Panc1 (cell line): ENCODE data around the gene STRAP. TPM values are rescaled to one million over a fixed set of nuclear protein-coding genes. Genes with fewer than 3 reads are reported as not detected.

Experiments
- ATAC-seq: fragments of 200-7000 bp; cut with Tn5 transposase; 2 replicates; pipeline ENCODE4 v1.9.1; 2020; ENCODE audit warnings: mild to moderate bottlenecking, moderate library complexity
- BruUV-seq: library from RNA; stranded (reverse); fragments of 400-500 nt; replicated peaks from 2 replicates; lab custom pipeline; 2021; lab: Mats Ljungman, UMichigan
- CTCF ChIA-PET: fragments of 300-600 bp; sonication (Branson Sonifier 250); formaldehyde crosslinking; loops from one replicate; lab custom pipeline; 2022; ENCODE audit warnings: antibody characterized with exemption; lab: Charles Lee
- POLR2A ChIA-PET: fragments of 300-600 bp; sonication (Branson Sonifier 250); formaldehyde crosslinking; loops from one replicate; lab custom pipeline; 2022; ENCODE audit warnings: antibody characterized with exemption; lab: Charles Lee
- DNase-seq: peaks from one replicate; pipeline ENCODE4 v3.0.0-alpha.2; 2010; ENCODE audit warnings: low read depth, low spot score
- H3K27ac ChIP-seq: 2 replicates; pipeline ENCODE4 v1.5.1; 2011; ENCODE audit warnings: mild to moderate bottlenecking, low read length, inconsistent platforms
- H3K27me3 ChIP-seq: fragments of 200-500 bp; sonication (Bioruptor generic); 2 replicates; pipeline ENCODE4 v1.6.0; 2014; ENCODE audit warnings: low read length, inconsistent platforms; ENCODE audit not compliant: control insufficient read depth, insufficient read depth
- H3K36me3 ChIP-seq: fragments of 200-500 bp; sonication (Bioruptor generic); 2 replicates; pipeline ENCODE4 v1.5.1; 2014; ENCODE audit warnings: inconsistent platforms, mild to moderate bottlenecking, low read length, moderate library complexity; ENCODE audit not compliant: control insufficient read depth, insufficient read depth
- H3K4me1 ChIP-seq: 2 replicates; pipeline ENCODE4 v1.5.1; 2011; ENCODE audit warnings: inconsistent platforms, mild to moderate bottlenecking, low read length, moderate library complexity; ENCODE audit not compliant: control insufficient read depth, insufficient read depth
- H3K4me3 ChIP-seq, 2 experiments: 2 replicates each; pipeline ENCODE4 v1.5.1; 2011 to 2012; ENCODE audit warnings: low read depth in 2 of 2, low read length in 2 of 2, mild to moderate bottlenecking in 2 of 2, inconsistent platforms in 1 of 2, moderate library complexity in 1 of 2
- H3K9me3 ChIP-seq: fragments of 200-500 bp; sonication (Bioruptor generic); 2 replicates; pipeline ENCODE4 v1.5.1; 2014; ENCODE audit warnings: low read depth, mild to moderate bottlenecking, inconsistent platforms, low read length, moderate library complexity; ENCODE audit not compliant: control insufficient read depth, insufficient read depth
- POLR2AphosphoS5 ChIP-seq: IDR thresholded peaks from 2 replicates; pipeline ENCODE4 v1.6.1; 2012; ENCODE audit warnings: mild to moderate bottlenecking, low read depth, low read length, moderate library complexity
- SIN3A ChIP-seq: IDR thresholded peaks from 2 replicates; pipeline ENCODE4 v1.6.1; 2012; ENCODE audit warnings: low read depth, mild to moderate bottlenecking, low read length, moderate library complexity, borderline replicate concordance; ENCODE audit not compliant: insufficient read depth
- TCF7L2 ChIP-seq: IDR thresholded peaks from 2 replicates; pipeline ENCODE4 v1.6.1; 2011; ENCODE audit warnings: mild to moderate bottlenecking, low read depth, low read length, inconsistent platforms
- in situ Hi-C: cut with HindIII; loops from 2 replicates; pipeline ENCODE4 v1.10.0; 2016; ENCODE audit warnings: low sequenced_read_pairs, low pct_unique_long_range_greater_than_20kb
- intact Hi-C: fragments of 100-400 bp; cut with micrococcal nuclease; formaldehyde crosslinking; loops from one replicate; pipeline ENCODE4 v1.10.0; 2022; ENCODE audit not compliant: unreplicated experiment
- total RNA-seq: library from RNA; stranded (reverse); gene quantifications from one replicate; pipeline ENCODE4 v1.2.1, GENCODE V29; 2021; ENCODE audit not compliant: unreplicated experiment
- TF ChIP-seq, protein P1 (sequence below): fragments of 450-650 bp; IDR thresholded peaks from 2 replicates; pipeline ENCODE4 v1.5.1; 2017; ENCODE audit warnings: mild to moderate bottlenecking
- TF ChIP-seq, protein P2 (sequence below), 2 experiments: IDR thresholded peaks; 2 replicates each; pipeline ENCODE4 v1.6.1; 2011 to 2012; ENCODE audit warnings: low read depth in 2 of 2, control low read depth in 1 of 2, low read length in 1 of 2, mild to moderate bottlenecking in 1 of 2, moderate library complexity in 1 of 2; ENCODE audit not compliant: insufficient read depth in 1 of 2

STRAP gene
- total RNA-seq, 1 experiment from 2014 or later, result 99.4 TPM

DNA sequence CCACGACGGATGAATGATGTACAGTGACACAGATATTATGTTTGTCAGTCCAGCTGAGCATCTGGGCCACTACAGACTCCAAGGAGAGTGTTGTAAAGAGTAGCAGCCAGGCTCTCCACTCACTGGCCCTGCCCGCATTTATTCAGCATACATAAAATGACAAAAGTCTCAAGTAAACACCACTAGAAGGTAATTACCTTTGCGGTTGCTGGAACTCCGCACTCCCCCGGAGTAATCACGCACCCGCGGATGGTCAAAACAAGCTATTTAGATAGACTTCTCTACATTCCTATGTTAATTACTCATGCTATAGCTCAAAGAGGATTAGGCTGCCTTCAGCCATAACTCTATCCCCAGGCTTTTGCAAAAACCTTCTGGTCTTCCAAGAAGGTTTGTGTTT, 18.8 kb upstream of the STRAP start:
- no peak for DNase-seq
- H3K27ac ChIP-seq, result no peak overlapping the region
- H3K4me1 ChIP-seq, result no peaks in the 10 kb centered on the region
- intact Hi-C loops, result no loop called here
- no peak overlapping the region for H3K4me3 ChIP-seq
- no peaks in the 10 kb centered on the region for H3K27me3 ChIP-seq
- TF ChIP-seq SIN3A (no peak), TCF7L2 (no peak), POLR2AphosphoS5 (no peak)
- TF ChIP-seq, protein P1, sequence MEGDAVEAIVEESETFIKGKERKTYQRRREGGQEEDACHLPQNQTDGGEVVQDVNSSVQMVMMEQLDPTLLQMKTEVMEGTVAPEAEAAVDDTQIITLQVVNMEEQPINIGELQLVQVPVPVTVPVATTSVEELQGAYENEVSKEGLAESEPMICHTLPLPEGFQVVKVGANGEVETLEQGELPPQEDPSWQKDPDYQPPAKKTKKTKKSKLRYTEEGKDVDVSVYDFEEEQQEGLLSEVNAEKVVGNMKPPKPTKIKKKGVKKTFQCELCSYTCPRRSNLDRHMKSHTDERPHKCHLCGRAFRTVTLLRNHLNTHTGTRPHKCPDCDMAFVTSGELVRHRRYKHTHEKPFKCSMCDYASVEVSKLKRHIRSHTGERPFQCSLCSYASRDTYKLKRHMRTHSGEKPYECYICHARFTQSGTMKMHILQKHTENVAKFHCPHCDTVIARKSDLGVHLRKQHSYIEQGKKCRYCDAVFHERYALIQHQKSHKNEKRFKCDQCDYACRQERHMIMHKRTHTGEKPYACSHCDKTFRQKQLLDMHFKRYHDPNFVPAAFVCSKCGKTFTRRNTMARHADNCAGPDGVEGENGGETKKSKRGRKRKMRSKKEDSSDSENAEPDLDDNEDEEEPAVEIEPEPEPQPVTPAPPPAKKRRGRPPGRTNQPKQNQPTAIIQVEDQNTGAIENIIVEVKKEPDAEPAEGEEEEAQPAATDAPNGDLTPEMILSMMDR, result no peak
- TF ChIP-seq, protein P2, sequence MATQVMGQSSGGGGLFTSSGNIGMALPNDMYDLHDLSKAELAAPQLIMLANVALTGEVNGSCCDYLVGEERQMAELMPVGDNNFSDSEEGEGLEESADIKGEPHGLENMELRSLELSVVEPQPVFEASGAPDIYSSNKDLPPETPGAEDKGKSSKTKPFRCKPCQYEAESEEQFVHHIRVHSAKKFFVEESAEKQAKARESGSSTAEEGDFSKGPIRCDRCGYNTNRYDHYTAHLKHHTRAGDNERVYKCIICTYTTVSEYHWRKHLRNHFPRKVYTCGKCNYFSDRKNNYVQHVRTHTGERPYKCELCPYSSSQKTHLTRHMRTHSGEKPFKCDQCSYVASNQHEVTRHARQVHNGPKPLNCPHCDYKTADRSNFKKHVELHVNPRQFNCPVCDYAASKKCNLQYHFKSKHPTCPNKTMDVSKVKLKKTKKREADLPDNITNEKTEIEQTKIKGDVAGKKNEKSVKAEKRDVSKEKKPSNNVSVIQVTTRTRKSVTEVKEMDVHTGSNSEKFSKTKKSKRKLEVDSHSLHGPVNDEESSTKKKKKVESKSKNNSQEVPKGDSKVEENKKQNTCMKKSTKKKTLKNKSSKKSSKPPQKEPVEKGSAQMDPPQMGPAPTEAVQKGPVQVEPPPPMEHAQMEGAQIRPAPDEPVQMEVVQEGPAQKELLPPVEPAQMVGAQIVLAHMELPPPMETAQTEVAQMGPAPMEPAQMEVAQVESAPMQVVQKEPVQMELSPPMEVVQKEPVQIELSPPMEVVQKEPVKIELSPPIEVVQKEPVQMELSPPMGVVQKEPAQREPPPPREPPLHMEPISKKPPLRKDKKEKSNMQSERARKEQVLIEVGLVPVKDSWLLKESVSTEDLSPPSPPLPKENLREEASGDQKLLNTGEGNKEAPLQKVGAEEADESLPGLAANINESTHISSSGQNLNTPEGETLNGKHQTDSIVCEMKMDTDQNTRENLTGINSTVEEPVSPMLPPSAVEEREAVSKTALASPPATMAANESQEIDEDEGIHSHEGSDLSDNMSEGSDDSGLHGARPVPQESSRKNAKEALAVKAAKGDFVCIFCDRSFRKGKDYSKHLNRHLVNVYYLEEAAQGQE (IDR thresholded peaks at IDR 0.05; ENCODE audit: insufficient read depth in 1 of 2, low read depth in 2 of 2, low read length in 1 of 2), result no peak
- H3K9me3 ChIP-seq, result no peaks in the 10 kb centered on the region
- CTCF ChIA-PET, result no interaction called here
- POLR2A ChIA-PET, result no interaction called here
- BruUV-seq, result no TSS peak
- H3K36me3 ChIP-seq, result no peaks in the 10 kb centered on the region
- in situ Hi-C loops, result no loop called here
- ATAC-seq, result no peak

DNA sequence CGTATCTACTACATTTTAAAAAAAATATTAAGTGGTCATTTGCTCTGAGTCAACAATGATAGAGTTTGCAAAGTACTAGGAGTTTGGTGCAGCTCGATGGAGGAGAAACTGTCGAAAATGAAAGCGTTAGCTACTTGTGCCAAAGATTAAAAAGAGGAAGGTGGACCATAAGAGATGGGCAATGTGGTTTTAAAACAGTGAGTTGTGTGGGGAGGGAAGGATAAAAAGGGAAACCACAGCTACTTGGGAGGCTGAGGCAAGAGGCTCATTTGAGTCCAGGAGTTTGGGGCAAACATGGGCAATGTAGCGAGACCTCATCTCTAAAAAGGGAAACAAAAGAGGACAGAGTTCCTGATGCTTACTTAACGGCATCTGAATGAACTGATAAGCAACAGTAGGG, 18.2 kb upstream of the STRAP start:
- TF ChIP-seq POLR2AphosphoS5 (no peak), TCF7L2 (no peak), SIN3A (no peak)
- TF ChIP-seq, protein P2 (IDR thresholded peaks at IDR 0.05; ENCODE audit: insufficient read depth in 1 of 2, low read depth in 2 of 2, low read length in 1 of 2), result no peak
- TF ChIP-seq, protein P1, result no peak
- no TSS peak for BruUV-seq
- no peaks in the 10 kb centered on the region for H3K27me3 ChIP-seq
- ATAC-seq (no peak), DNase-seq (no peak)
- ChIA-PET CTCF (no interaction called here), POLR2A (no interaction called here)
- H3K9me3 ChIP-seq, result no peaks in the 10 kb centered on the region
- no peak overlapping the region for H3K27ac ChIP-seq
- intact Hi-C loops, result no loop called here
- H3K36me3 ChIP-seq, result no peaks in the 10 kb centered on the region
- no peak overlapping the region for H3K4me3 ChIP-seq
- no peaks in the 10 kb centered on the region for H3K4me1 ChIP-seq
- in situ Hi-C loops, result no loop called here
